MM.1S (cell line): ENCODE data around the gene PERCC1.
"Not testable (repeated sequence)": the region's sequence is repeated elsewhere in the genome, so short reads cannot be mapped to it uniquely, and the experiment has no call there.

Experiments
- DNase-seq: peaks from one replicate; pipeline ENCODE4 v3.0.0-alpha.2; 2015
- H2AFZ ChIP-seq: fragments of 300-600 bp; sonication (generic); 2 replicates; pipeline ENCODE4 v1.6.0; 2016; ENCODE audit warnings: antibody characterized with exemption, low read length
- H3F3A ChIP-seq: fragments of 300-600 bp; sonication (generic); 2 replicates; pipeline ENCODE4 v1.6.1; 2016; ENCODE audit warnings: mild to moderate bottlenecking, antibody characterized with exemption, low read length, moderate library complexity, mixed read lengths; ENCODE audit not compliant: insufficient read depth
- H3K27ac ChIP-seq: fragments of 300-600 bp; sonication (generic); 2 replicates; pipeline ENCODE4 v1.5.1; 2016; ENCODE audit warnings: mild to moderate bottlenecking, low read length
- H3K27me3 ChIP-seq: fragments of 300-600 bp; sonication (generic); replicated peaks from 2 replicates; pipeline ENCODE4 v1.6.0; 2016; ENCODE audit warnings: low read length; ENCODE audit not compliant: insufficient read depth
- H3K36me3 ChIP-seq: fragments of 300-600 bp; sonication (generic); replicated peaks from 2 replicates; pipeline ENCODE4 v1.6.1; 2016; ENCODE audit warnings: mild to moderate bottlenecking, low read length, mixed read lengths; ENCODE audit not compliant: insufficient read depth
- H3K4me1 ChIP-seq: fragments of 300-600 bp; sonication (generic); 2 replicates; pipeline ENCODE4 v1.6.1; 2016; ENCODE audit warnings: low read length, mixed read lengths
- H3K4me2 ChIP-seq: fragments of 300-600 bp; sonication (generic); 2 replicates; pipeline ENCODE4 v1.6.0; 2016; ENCODE audit warnings: low read depth, low read length
- H3K4me3 ChIP-seq: fragments of 300-600 bp; sonication (generic); 2 replicates; pipeline ENCODE4 v1.5.1; 2016; ENCODE audit warnings: low read length, mixed read lengths
- H3K79me2 ChIP-seq: fragments of 300-600 bp; sonication (generic); 2 replicates; pipeline ENCODE4 v1.6.1; 2016; ENCODE audit warnings: mixed run types, low read length, mixed read lengths
- H3K9ac ChIP-seq: fragments of 300-600 bp; sonication (generic); 2 replicates; pipeline ENCODE4 v1.6.1; 2016; ENCODE audit warnings: low read length, mixed read lengths
- H3K9me2 ChIP-seq: fragments of 300-600 bp; sonication (generic); replicated peaks from 2 replicates; pipeline ENCODE4 v1.6.1; 2016; ENCODE audit warnings: mild to moderate bottlenecking, low read length, mixed read lengths; ENCODE audit not compliant: insufficient read depth
- H3K9me3 ChIP-seq: fragments of 300-600 bp; sonication (generic); replicated peaks from 2 replicates; pipeline ENCODE4 v1.6.1; 2016; ENCODE audit warnings: mild to moderate bottlenecking, low read length, mixed read lengths; ENCODE audit not compliant: insufficient read depth
- H4K20me1 ChIP-seq: fragments of 300-600 bp; sonication (generic); 2 replicates; pipeline ENCODE4 v1.6.1; 2016; ENCODE audit warnings: mild to moderate bottlenecking, low read length, moderate library complexity, mixed read lengths; ENCODE audit not compliant: insufficient read depth
- EZH2 ChIP-seq: fragments of 300-600 bp; sonication (generic); optimal IDR thresholded peaks from 2 replicates; pipeline ENCODE3; 2017; ENCODE audit warnings: low read depth, mild to moderate bottlenecking, antibody characterized with exemption, low read length, mixed read lengths
- EZH2phosphoT487 ChIP-seq: fragments of 300-600 bp; sonication (generic); IDR thresholded peaks from 2 replicates; pipeline ENCODE4 v1.6.1; 2018; ENCODE audit warnings: antibody characterized with exemption, low read length
- TF ChIP-seq, protein P1 (sequence below): fragments of 300-600 bp; sonication (generic); IDR thresholded peaks from 2 replicates; pipeline ENCODE4 v1.5.1; 2016; ENCODE audit warnings: antibody characterized with exemption, low read length, mixed read lengths

The PERCC1 gene

DNA sequence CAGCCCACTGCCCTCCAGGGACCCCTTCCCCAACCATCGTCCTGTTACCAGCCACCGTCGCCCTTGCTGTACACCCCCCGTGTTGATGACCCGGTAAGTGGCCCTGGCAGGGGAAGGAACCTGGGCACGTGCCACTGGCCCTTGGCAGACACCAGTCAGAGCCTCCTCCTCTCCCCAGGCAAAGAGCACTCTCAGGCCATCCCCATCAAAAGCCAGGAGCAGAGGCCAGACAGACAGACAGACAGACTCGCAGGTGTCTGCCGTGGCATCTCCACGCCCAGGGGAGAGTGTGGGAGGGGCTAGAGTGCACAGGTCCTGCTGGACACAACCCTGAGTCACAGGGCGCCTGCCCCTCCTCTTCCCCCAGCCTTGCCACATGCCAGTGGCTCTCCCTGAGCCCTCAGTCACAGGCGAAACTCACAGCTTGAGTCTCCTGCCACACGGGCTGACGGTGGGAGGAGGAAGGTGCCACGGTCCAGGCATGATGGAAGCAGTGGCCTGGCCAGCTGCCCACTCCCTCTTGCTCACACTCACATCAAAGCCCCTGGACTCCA, 36.2 kb downstream of the PERCC1 start:
- H3K4me1 ChIP-seq, result no peaks in the 10 kb centered on the region
- H3F3A ChIP-seq, result no peaks in the 10 kb centered on the region
- TF ChIP-seq EZH2phosphoT487 (no peak), EZH2 (no peak)
- TF ChIP-seq, protein P1, sequence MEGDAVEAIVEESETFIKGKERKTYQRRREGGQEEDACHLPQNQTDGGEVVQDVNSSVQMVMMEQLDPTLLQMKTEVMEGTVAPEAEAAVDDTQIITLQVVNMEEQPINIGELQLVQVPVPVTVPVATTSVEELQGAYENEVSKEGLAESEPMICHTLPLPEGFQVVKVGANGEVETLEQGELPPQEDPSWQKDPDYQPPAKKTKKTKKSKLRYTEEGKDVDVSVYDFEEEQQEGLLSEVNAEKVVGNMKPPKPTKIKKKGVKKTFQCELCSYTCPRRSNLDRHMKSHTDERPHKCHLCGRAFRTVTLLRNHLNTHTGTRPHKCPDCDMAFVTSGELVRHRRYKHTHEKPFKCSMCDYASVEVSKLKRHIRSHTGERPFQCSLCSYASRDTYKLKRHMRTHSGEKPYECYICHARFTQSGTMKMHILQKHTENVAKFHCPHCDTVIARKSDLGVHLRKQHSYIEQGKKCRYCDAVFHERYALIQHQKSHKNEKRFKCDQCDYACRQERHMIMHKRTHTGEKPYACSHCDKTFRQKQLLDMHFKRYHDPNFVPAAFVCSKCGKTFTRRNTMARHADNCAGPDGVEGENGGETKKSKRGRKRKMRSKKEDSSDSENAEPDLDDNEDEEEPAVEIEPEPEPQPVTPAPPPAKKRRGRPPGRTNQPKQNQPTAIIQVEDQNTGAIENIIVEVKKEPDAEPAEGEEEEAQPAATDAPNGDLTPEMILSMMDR, result no peak
- no peak overlapping the region for H3K9ac ChIP-seq
- H3K79me2 ChIP-seq, result peaks cover 53% of the 10 kb centered on the region
- no peak overlapping the region for H3K4me3 ChIP-seq
- no peaks in the 10 kb centered on the region for H3K9me2 ChIP-seq
- H3K36me3 ChIP-seq, result no peaks in the 10 kb centered on the region
- H3K9me3 ChIP-seq, result no peaks in the 10 kb centered on the region
- no peak overlapping the region for H3K4me2 ChIP-seq
- no peaks in the 10 kb centered on the region for H3K27me3 ChIP-seq
- DNase-seq, result no peak
- H3K27ac ChIP-seq, result no peak overlapping the region
- no peaks in the 10 kb centered on the region for H4K20me1 ChIP-seq
- H2AFZ ChIP-seq, result no peak overlapping the region

- H2AFZ ChIP-seq, result no peak overlapping the region
- no peaks in the 10 kb centered on the region for H4K20me1 ChIP-seq
- H3K27ac ChIP-seq, result no peak overlapping the region
- H3K9me3 ChIP-seq, result no peaks in the 10 kb centered on the region
- no peaks in the 10 kb centered on the region for H3K36me3 ChIP-seq
- no peaks in the 10 kb centered on the region for H3K9me2 ChIP-seq
- no peak overlapping the region for H3K4me2 ChIP-seq
- TF ChIP-seq, protein P1, result no peak
- TF ChIP-seq EZH2phosphoT487 (no peak), EZH2 (no peak)
- no peak for DNase-seq
- H3F3A ChIP-seq, result no peaks in the 10 kb centered on the region
- H3K4me1 ChIP-seq, result no peaks in the 10 kb centered on the region
- no peaks in the 10 kb centered on the region for H3K27me3 ChIP-seq
- no peak overlapping the region for H3K4me3 ChIP-seq
- H3K79me2 ChIP-seq, result peaks cover 59% of the 10 kb centered on the region
- no peak overlapping the region for H3K9ac ChIP-seq
Measured at GRCh38 chr16:1468426-1468810, 37.5 kb downstream of the PERCC1 start.

DNA sequence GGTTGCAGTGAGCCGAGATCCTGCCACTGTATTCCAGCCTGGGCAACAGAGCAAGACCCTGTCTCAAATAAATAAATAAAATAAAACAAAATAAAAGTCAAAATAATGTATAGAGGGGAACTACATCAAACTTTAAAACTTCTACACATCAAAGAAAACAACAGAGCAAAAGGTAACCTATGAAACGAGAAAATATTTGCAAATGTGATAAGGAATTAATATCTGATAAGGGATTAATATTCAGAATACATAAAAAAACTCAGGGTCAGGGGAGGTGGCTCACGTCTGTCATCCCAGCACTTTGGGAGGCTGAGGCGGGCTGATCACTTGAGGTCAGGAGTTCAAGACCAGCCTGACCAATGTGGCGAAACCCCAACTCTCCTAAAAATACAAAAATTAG, 38.3 kb downstream of the PERCC1 start:
- H3F3A ChIP-seq, H3K4me1 ChIP-seq, H3K4me3 ChIP-seq, H3K27me3 ChIP-seq, H3K27ac ChIP-seq, H2AFZ ChIP-seq, H3K9me3 ChIP-seq, H3K9ac ChIP-seq, DNase-seq, H3K36me3 ChIP-seq, H4K20me1 ChIP-seq, H3K9me2 ChIP-seq, H3K4me2 ChIP-seq: not testable (repeated sequence)
- H3K79me2 ChIP-seq, result peaks cover 66% of the 10 kb centered on the region

DNA sequence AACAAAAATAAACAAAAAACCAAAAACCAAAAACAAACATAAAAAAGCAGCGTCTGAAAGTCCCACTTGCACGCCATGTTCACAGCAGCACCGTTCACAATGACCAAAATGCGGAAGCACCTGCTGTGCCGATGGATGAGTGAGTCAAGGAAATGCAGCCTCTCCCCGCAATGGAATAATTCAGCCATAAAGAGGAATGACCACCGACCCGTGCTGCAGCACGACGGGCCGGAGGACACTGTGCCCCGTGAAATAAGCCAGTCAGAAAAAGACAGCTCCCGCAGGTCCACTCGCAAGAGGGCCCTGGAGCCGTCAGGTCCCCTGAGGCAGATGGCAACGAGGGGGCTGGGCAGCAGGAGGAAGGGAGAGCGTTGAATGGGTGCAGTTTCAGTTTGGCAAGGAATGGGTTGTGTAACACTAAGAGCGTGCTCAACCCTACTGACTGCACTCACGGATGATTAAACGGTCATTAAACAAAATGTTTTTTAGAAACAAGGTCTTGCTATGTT, 38.9 kb downstream of the PERCC1 start:
- H3F3A ChIP-seq, result no peaks in the 10 kb centered on the region
- no peak overlapping the region for H2AFZ ChIP-seq
- no peaks in the 10 kb centered on the region for H3K27me3 ChIP-seq
- no peak overlapping the region for H3K4me3 ChIP-seq
- no peak overlapping the region for H3K4me2 ChIP-seq
- no peak overlapping the region for H3K9ac ChIP-seq
- peaks cover 70% of the 10 kb centered on the region for H3K79me2 ChIP-seq
- TF ChIP-seq EZH2phosphoT487, result no peak
- TF ChIP-seq, protein P1, result no peak
- no peak for TF ChIP-seq EZH2
- H3K9me3 ChIP-seq, result no peaks in the 10 kb centered on the region
- no peaks in the 10 kb centered on the region for H3K36me3 ChIP-seq
- no peaks in the 10 kb centered on the region for H3K4me1 ChIP-seq
- no peaks in the 10 kb centered on the region for H4K20me1 ChIP-seq
- no peak overlapping the region for H3K27ac ChIP-seq
- no peaks in the 10 kb centered on the region for H3K9me2 ChIP-seq
- no peak for DNase-seq
